AG04449 (cell line): ENCODE results near the gene PERM1.

Experiments used
- CTCF ChIA-PET: fragments of 350-600 bp; formaldehyde crosslinking; extraction: SDS; loops from one replicate; lab custom pipeline; 2021; ENCODE audit warnings: antibody characterized with exemption; lab: Yijun Ruan, JAX
- POLR2A ChIA-PET: fragments of 400-600, 350-600 bp; formaldehyde crosslinking; extraction: SDS; loops from one replicate; lab custom pipeline; 2020; ENCODE audit warnings: antibody characterized with exemption, inconsistent platforms; lab: Yijun Ruan, JAX
- DNase-seq: peaks from one replicate; pipeline ENCODE4 v3.0.0-alpha.2; 2010; ENCODE audit warnings: low read depth, low spot score
- H3K4me3 ChIP-seq: 2 replicates; pipeline ENCODE4 v1.5.1; 2011; ENCODE audit warnings: low read depth, mild to moderate bottlenecking, control low read depth, low read length
- CTCF ChIP-seq: IDR thresholded peaks from one replicate; pipeline ENCODE4 v1.5.1; 2011; ENCODE audit warnings: mild to moderate bottlenecking, moderate library complexity, low read length, control low read depth, inconsistent platforms; ENCODE audit not compliant: insufficient read depth; ENCODE audit errors: missing control alignments

Gene PERM1

GRCh38 chr1:928825-929661 lies 52.9 kb downstream of the PERM1 start:
- ChIA-PET CTCF (interaction anchor here (5.4 to 6.5 kb wide), 2 partner anchors 11 to 24 kb away, joined by 27 to 29 read pairs; no protein-coding TSS in a partner anchor), POLR2A (interaction anchor here (1.0 kb wide), 1 partner anchor 15 kb away, joined by 3 read pairs; no protein-coding TSS in a partner anchor)
- no peak for TF ChIP-seq CTCF
- H3K4me3 ChIP-seq = no peak overlapping the region
- no peak for DNase-seq

DNA sequence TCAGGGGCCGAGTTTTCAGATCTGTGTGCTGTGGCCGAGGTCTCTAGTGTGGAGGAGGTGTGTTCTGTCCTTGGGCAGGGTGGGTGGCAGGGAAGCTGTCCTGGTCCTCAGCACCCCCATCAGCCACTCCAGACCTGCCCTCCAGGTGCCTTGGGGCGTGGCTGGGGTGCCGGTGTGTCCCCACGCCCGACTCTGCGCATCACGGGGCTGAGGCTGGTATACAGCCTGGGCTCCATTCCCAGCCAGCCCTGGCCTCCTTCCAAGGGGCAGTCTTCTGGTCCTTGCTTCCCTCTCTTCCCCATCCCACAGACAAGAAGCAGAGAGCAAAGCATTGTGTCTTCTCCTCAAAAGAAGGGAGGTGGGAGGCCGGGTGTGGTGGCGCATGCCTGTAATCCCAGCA lies 54.1 kb downstream of the PERM1 start:
- ChIA-PET POLR2A (no interaction called here), CTCF (interaction anchor here (5.4 to 6.5 kb wide), 2 partner anchors 12 to 23 kb away, joined by 27 to 29 read pairs; no protein-coding TSS in a partner anchor)
- DNase-seq = no peak
- no peak overlapping the region for H3K4me3 ChIP-seq
- no peak for TF ChIP-seq CTCF

DNA sequence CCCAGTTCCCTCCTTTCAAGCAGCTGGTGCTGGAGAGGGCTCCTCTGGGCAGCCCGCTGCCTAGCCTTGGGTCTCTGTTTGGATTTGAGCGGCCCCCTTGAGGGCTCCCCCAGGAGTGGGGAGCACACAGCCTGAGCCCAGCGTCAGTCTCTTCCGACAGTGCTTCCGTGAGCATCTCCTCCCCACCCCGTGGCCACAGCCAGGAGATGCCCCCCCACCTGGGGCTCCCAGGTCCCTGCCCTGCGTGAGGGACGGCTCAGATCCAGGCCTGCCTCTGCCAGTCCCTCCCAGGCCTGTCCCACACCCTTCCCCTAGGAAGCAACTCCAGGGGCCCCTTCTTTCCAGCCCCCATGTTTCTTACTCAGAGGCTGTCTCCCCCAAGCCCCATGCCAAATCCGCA lies 54.7 kb downstream of the PERM1 start:
- ChIA-PET POLR2A (no interaction called here), CTCF (interaction anchor here (1.8 to 6.5 kb wide), 2 partner anchors 13 to 15 kb away, joined by 5 to 29 read pairs; no protein-coding TSS in a partner anchor)
- no peak for TF ChIP-seq CTCF
- no peak for DNase-seq
- H3K4me3 ChIP-seq = no peak overlapping the region

DNA sequence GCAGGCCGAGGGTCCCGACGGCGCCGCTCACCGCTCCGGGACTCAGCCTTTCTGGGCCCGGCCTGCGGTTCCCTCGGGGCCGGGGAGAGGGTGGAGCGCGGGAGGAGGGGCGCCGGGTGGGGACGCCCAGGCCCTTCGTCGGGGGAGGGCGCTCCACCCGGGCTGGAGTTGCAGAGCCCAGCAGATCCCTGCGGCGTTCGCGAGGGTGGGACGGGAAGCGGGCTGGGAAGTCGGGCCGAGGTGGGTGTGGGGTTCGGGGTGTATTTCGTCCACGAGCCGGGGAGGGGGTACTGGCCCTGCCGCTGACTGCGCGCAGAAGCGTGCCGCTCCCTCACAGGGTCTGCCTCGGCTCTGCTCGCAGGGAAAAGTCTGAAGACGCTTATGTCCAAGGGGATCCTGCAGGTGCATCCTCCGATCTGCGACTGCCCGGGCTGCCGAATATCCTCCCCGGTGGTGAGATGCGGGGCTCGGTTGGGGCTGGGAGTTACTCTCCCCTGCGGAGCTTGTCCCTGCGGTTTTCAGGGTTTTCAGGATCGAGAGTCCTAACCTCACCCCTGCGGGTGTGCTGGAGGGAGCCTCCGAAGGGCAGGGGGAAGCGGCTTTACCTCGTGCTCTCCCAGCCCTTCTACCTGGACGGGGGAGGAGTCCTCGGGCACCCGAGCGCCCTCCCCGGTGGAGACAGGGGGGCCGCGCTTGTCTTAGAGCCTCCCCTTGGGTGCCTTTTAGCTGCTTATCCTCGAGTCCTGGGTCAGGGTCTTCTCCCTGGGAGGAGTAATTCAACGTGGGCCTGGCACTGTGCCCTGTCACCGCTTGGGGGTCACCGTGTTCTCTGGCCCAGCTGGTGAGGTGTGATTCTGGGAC lies 56.1 kb downstream of the PERM1 start:
- peak overlapping the region; percentile 59 for H3K4me3 ChIP-seq
- ChIA-PET CTCF (interaction anchor here (0.8 to 6.5 kb wide), 3 partner anchors 13 to 33 kb away, joined by 3 to 29 read pairs (median 5); partner anchors contain the start of gene NOC2L), POLR2A (no interaction called here)
- DNase-seq = no peak
- no peak for TF ChIP-seq CTCF
